ENCODE results near the gene MYH10. TPM values are rescaled to one million over a fixed set of nuclear protein-coding genes. Genes with fewer than 3 reads are reported as not detected.
A peak's percentile ranks its signal among the peaks of the same experiment; 100 is the strongest.

Gene MYH10
- total RNA-seq, 2 donors from 2014 or later: 251 to 257 TPM

- Mint-ChIP-seq H3K4me1 (peaks cover 14% of the 10 kb centered on the region), H3K27me3 (ENCODE audit: insufficient read depth) (peaks cover 8% of the 10 kb centered on the region), H3K36me3 (ENCODE audit: low read depth) (no peaks in the 10 kb centered on the region), H3K4me3 (no peak overlapping the region), H3K27ac (no peak overlapping the region), H3K9me3 (no peaks in the 10 kb centered on the region)
- H3K4me1 ChIP-seq (ENCODE audit: control insufficient read depth, insufficient read depth, low read length): no peaks in the 10 kb centered on the region
- WGBS, 2 experiments (ENCODE audit: insufficient coverage in 1 of 2, insufficient read length in 1 of 2): 79 to 87% methylated on average over 11 of the region's 11 CpGs
- no peak for DNase-seq
- H3K27ac ChIP-seq (ENCODE audit: low read depth, low read length): no peak overlapping the region
- no peaks in the 10 kb centered on the region for H3K36me3 ChIP-seq (ENCODE audit: control insufficient read depth, insufficient read depth, low read length)
- no peak for TF ChIP-seq CTCF (conservative IDR thresholded peaks at IDR 0.05)
- no peak overlapping the region for H3K9ac ChIP-seq (ENCODE audit: extremely low read depth, low read length, poor library complexity, severe bottlenecking)
- peaks cover 10% of the 10 kb centered on the region for H3K27me3 ChIP-seq (ENCODE audit: control insufficient read depth, insufficient read depth, low read length, poor library complexity, severe bottlenecking)
- H3K9me3 ChIP-seq (ENCODE audit: control insufficient read depth, low read length): no peaks in the 10 kb centered on the region
- no peak overlapping the region for H3K4me3 ChIP-seq (ENCODE audit: low read length)
Observed at GRCh38 chr17:8643855-8644506, 13.5 kb upstream of the MYH10 start.

- Mint-ChIP-seq H3K4me1 (peaks cover 11% of the 10 kb centered on the region), H3K4me3 (no peak overlapping the region), H3K36me3 (ENCODE audit: low read depth) (no peaks in the 10 kb centered on the region), H3K27ac (no peak overlapping the region), H3K9me3 (no peaks in the 10 kb centered on the region), H3K27me3 (ENCODE audit: insufficient read depth) (peaks cover 4% of the 10 kb centered on the region)
- Histone ChIP-seq H3K4me3 (ENCODE audit: low read length) (no peak overlapping the region), H3K4me1 (ENCODE audit: control insufficient read depth, insufficient read depth, low read length) (no peaks in the 10 kb centered on the region), H3K9ac (ENCODE audit: extremely low read depth, low read length, poor library complexity, severe bottlenecking) (no peak overlapping the region), H3K9me3 (ENCODE audit: control insufficient read depth, low read length) (no peaks in the 10 kb centered on the region), H3K36me3 (ENCODE audit: control insufficient read depth, insufficient read depth, low read length) (no peaks in the 10 kb centered on the region), H3K27me3 (ENCODE audit: control insufficient read depth, insufficient read depth, low read length, poor library complexity, severe bottlenecking) (peaks cover 10% of the 10 kb centered on the region), H3K27ac (ENCODE audit: low read depth, low read length) (no peak overlapping the region)
- TF ChIP-seq CTCF (conservative IDR thresholded peaks at IDR 0.05): no peak
- no peak for DNase-seq
- WGBS, 2 experiments (ENCODE audit: insufficient coverage in 1 of 2, insufficient read length in 1 of 2): 85 to 89% methylated on average over 1 of the region's 1 CpG
Observed at GRCh38 chr17:8639709-8640108, 9.2 kb upstream of the MYH10 start.

GRCh38 chr17:8632061-8632460 lies 1.5 kb upstream of the MYH10 start:
- Mint-ChIP-seq H3K9me3 (no peaks in the 10 kb centered on the region), H3K4me3 (peak overlapping the region; percentile 99), H3K27ac (peak overlapping the region; percentile 41)

More at GRCh38 chr17:8632061-8632460, 1.5 kb upstream of the MYH10 start:
- Histone ChIP-seq H3K9me3 (ENCODE audit: control insufficient read depth, low read length) (no peaks in the 10 kb centered on the region), H3K27me3 (ENCODE audit: control insufficient read depth, insufficient read depth, low read length, poor library complexity, severe bottlenecking) (no peaks in the 10 kb centered on the region), H3K4me1 (ENCODE audit: control insufficient read depth, insufficient read depth, low read length) (peaks cover 8% of the 10 kb centered on the region), H3K4me3 (ENCODE audit: low read length) (peak overlapping the region; percentile 93), H3K36me3 (ENCODE audit: control insufficient read depth, insufficient read depth, low read length) (no peaks in the 10 kb centered on the region), H3K9ac (ENCODE audit: extremely low read depth, low read length, poor library complexity, severe bottlenecking) (no peak overlapping the region), H3K27ac (ENCODE audit: low read depth, low read length) (no peak overlapping the region)
- H3K36me3 Mint-ChIP-seq (ENCODE audit: low read depth): no peaks in the 10 kb centered on the region
- H3K27me3 Mint-ChIP-seq (ENCODE audit: insufficient read depth): no peaks in the 10 kb centered on the region
- no peak for TF ChIP-seq CTCF (conservative IDR thresholded peaks at IDR 0.05)
- peak; percentile 69 for DNase-seq
- 36 to 38% methylated on average over 2 to 3 of the region's 3 CpGs for WGBS, 2 experiments (ENCODE audit: insufficient coverage in 1 of 2, insufficient read length in 1 of 2)
- peaks cover 23% of the 10 kb centered on the region for H3K4me1 Mint-ChIP-seq
